Endothelial cell of umbilical vein (primary cell): ENCODE results near the gene STH. TPM values are rescaled to one million over a fixed set of nuclear protein-coding genes. Genes with fewer than 3 reads are reported as not detected.

Experiments
- BruUV-seq: library from RNA; stranded (reverse); fragments of 400-500 nt; replicated peaks from 2 replicates; lab custom pipeline; 2021; lab: Mats Ljungman, UMichigan
- CTCF ChIA-PET: fragments of 300-600, 350-600 bp; sonication (Branson Sonifier 250); formaldehyde crosslinking; loops from one replicate; lab custom pipeline; 2021; ENCODE audit warnings: antibody characterized with exemption, inconsistent platforms; lab: Charles Lee
- POLR2A ChIA-PET: fragments of 300-600, 350-600 bp; sonication (Branson Sonifier 250); formaldehyde crosslinking; loops from one replicate; lab custom pipeline; 2021; ENCODE audit warnings: antibody characterized with exemption, inconsistent platforms; lab: Charles Lee
- DNase-seq: peaks from one replicate; pipeline ENCODE4 v3.0.0-alpha.2; 2011; ENCODE audit warnings: low read depth, low spot score
- FAIRE-seq: peaks from 2 replicates; lab custom pipeline; 2011; peaks lifted over from hg19 to GRCh38; lab: Jason Lieb, UNC
- H2AFZ ChIP-seq: 2 replicates; pipeline ENCODE4 v1.6.0; 2012; ENCODE audit warnings: low read depth, low read length, control low read depth, inconsistent platforms
- H3K27ac ChIP-seq: 2 replicates; pipeline ENCODE4 v1.5.1; 2011; ENCODE audit warnings: low read depth, mild to moderate bottlenecking, control low read depth, low read length, moderate library complexity; ENCODE audit not compliant: insufficient read depth
- H3K27me3 ChIP-seq, 2 experiments: 2 replicates each; pipeline versions ENCODE4 v1.6.0 to v1.6.1; 2011; ENCODE audit warnings: low read length in 2 of 2, mixed read lengths in 1 of 2; ENCODE audit not compliant: control insufficient read depth in 2 of 2, insufficient read depth in 2 of 2
- H3K36me3 ChIP-seq, 2 experiments: 2 replicates in 1 of 2; 3 replicates in 1 of 2; pipeline ENCODE4 v1.5.1; 2011; ENCODE audit warnings: low read length in 2 of 2, mild to moderate bottlenecking in 1 of 2, moderate library complexity in 1 of 2; ENCODE audit not compliant: control insufficient read depth in 2 of 2, insufficient read depth in 2 of 2; ENCODE audit errors: extremely low read depth in 1 of 2
- H3K4me1 ChIP-seq: 3 replicates; pipeline ENCODE4 v1.5.1; 2011; ENCODE audit warnings: mild to moderate bottlenecking, low read length; ENCODE audit not compliant: control insufficient read depth, insufficient read depth; ENCODE audit errors: extremely low read depth
- H3K4me2 ChIP-seq: 2 replicates; pipeline ENCODE4 v1.6.1; 2011; ENCODE audit warnings: low read length, control low read depth, mixed read lengths; ENCODE audit not compliant: insufficient read depth
- H3K4me3 ChIP-seq, 3 experiments: fragments of 200-600 bp in 1 of 3; sonication (generic), shearing (Covaris generic) in 1 of 3; replicated peaks in 1 of 3; 2 replicates each; pipeline ENCODE4 v1.5.1; 2011 to 2016; ENCODE audit warnings: control low read depth in 3 of 3, low read length in 3 of 3, mild to moderate bottlenecking in 2 of 3, inconsistent platforms in 1 of 3, low read depth in 1 of 3, moderate library complexity in 1 of 3; ENCODE audit not compliant: insufficient read depth in 1 of 3
- H3K79me2 ChIP-seq: 2 replicates; pipeline ENCODE4 v1.6.0; 2012; ENCODE audit warnings: low read length, inconsistent platforms; ENCODE audit not compliant: control insufficient read depth, insufficient read depth
- H3K9ac ChIP-seq: replicated peaks from 2 replicates; pipeline ENCODE3; 2011; ENCODE audit warnings: low read length, control low read depth; ENCODE audit not compliant: insufficient read depth; ENCODE audit errors: extremely low read depth
- H3K9me1 ChIP-seq: replicated peaks from 3 replicates; pipeline ENCODE4 v1.6.0; 2011; ENCODE audit warnings: mild to moderate bottlenecking, low read length; ENCODE audit not compliant: control insufficient read depth, insufficient read depth; ENCODE audit errors: extremely low read depth
- H3K9me3 ChIP-seq: replicated peaks from 2 replicates; pipeline ENCODE4 v1.5.1; 2012; ENCODE audit warnings: low read length, inconsistent platforms; ENCODE audit not compliant: control insufficient read depth, insufficient read depth
- H4K20me1 ChIP-seq: replicated peaks from 2 replicates; pipeline ENCODE3; 2011; ENCODE audit warnings: mild to moderate bottlenecking, low read length; ENCODE audit not compliant: control insufficient read depth, insufficient read depth; ENCODE audit errors: extremely low read depth
- EZH2 ChIP-seq: IDR thresholded peaks from 2 replicates; pipeline ENCODE4 v1.6.1; 2012; ENCODE audit warnings: borderline replicate concordance, low read depth, mild to moderate bottlenecking, moderate library complexity, low read length, inconsistent platforms; ENCODE audit not compliant: severe bottlenecking
- FOS ChIP-seq: IDR thresholded peaks from 2 replicates; pipeline ENCODE4 v1.6.1; 2011; ENCODE audit warnings: mild to moderate bottlenecking, low read length, moderate library complexity, borderline replicate concordance; ENCODE audit not compliant: insufficient read depth
- JUN ChIP-seq: IDR thresholded peaks from 2 replicates; pipeline ENCODE4 v1.6.1; 2011; ENCODE audit warnings: borderline replicate concordance, low read depth; ENCODE audit not compliant: insufficient read length, insufficient read depth
- MYC ChIP-seq: IDR thresholded peaks from one replicate; pipeline ENCODE4 v1.6.1; 2011; ENCODE audit warnings: mild to moderate bottlenecking, low read depth, low read length
- POLR2A ChIP-seq: IDR thresholded peaks from 2 replicates; pipeline ENCODE4 v1.6.1; 2012; ENCODE audit warnings: low read depth, mild to moderate bottlenecking, control low read depth, low read length
- dilution Hi-C: fragments of 300-500 bp; cut with MboI; formaldehyde crosslinking; loops from one replicate; pipeline ENCODE4 v1.15.0; 2019; ENCODE audit warnings: low sequenced_read_pairs; ENCODE audit not compliant: extremely low pct_ligation_motif_present
- intact Hi-C: fragments of 100-400 bp; cut with micrococcal nuclease; formaldehyde crosslinking; loops from one replicate; pipeline ENCODE4 v1.10.0; 2022
- polyA plus RNA-seq, 4 experiments: library from polyadenylated mRNA; depleted of rRNA in 3 of 4; stranded (reverse) in 3 of 4; unstranded in 1 of 4; fragments of >200 nt; gene quantifications; 2 replicates each; pipeline versions ENCODE4 v1.2.1 to v1.2.3, GENCODE V29; 2011 to 2012; ENCODE audit warnings: missing spikeins in 1 of 4
- total RNA-seq: library from RNA; stranded (reverse); gene quantifications from 2 replicates; pipeline ENCODE4 v1.2.3, GENCODE V29; 2021
- TF ChIP-seq, protein P1 (sequence below): IDR thresholded peaks from 2 replicates; pipeline ENCODE4 v1.6.1; 2011; ENCODE audit not compliant: insufficient read depth, insufficient read length
- TF ChIP-seq, protein P2 (sequence below), 2 donors: IDR thresholded peaks; 1 replicate in 1 of 2; 2 replicates in 1 of 2; pipeline ENCODE4 v1.5.1; 2011; ENCODE audit warnings: low read length in 2 of 2, mild to moderate bottlenecking in 2 of 2, moderate library complexity in 2 of 2, control low read depth in 1 of 2, inconsistent platforms in 1 of 2, low read depth in 1 of 2; ENCODE audit not compliant: insufficient read depth in 1 of 2; ENCODE audit errors: extremely low read depth in 1 of 2

STH gene
- total and polyA plus RNA-seq, 2 donors (not counting 3 experiments of a cell fraction or from before 2014, with no cell fraction given): not detected

DNA sequence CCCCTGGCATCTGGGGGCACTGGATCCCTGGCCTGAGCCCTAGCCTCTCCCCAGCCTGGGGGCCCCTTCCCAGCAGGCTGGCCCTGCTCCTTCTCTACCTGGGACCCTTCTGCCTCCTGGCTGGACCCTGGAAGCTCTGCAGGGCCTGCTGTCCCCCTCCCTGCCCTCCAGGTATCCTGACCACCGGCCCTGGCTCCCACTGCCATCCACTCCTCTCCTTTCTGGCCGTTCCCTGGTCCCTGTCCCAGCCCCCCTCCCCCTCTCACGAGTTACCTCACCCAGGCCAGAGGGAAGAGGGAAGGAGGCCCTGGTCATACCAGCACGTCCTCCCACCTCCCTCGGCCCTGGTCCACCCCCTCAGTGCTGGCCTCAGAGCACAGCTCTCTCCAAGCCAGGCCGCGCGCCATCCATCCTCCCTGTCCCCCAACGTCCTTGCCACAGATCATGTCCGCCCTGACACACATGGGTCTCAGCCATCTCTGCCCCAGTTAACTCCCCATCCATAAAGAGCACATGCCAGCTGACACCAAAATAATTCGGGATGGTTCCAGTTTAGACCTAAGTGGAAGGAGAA lies 13.5 kb downstream of the STH start:
- dilution Hi-C loops: no loop called here
- H3K9ac ChIP-seq: no peak overlapping the region
- no peak for FAIRE-seq
- no TSS peak for BruUV-seq
- no peaks in the 10 kb centered on the region for H3K79me2 ChIP-seq
- intact Hi-C loops: no loop called here
- no peak for DNase-seq
- H3K4me2 ChIP-seq: no peak overlapping the region
- no peaks in the 10 kb centered on the region for H3K9me3 ChIP-seq
- H3K27me3 ChIP-seq: peaks cover 0 to 2% of the 10 kb centered on the region in 2 experiments
- H3K36me3 ChIP-seq: no peaks in the 10 kb centered on the region
- no peak overlapping the region for H3K4me3 ChIP-seq
- CTCF ChIA-PET: interaction anchor here (0.5 to 1.5 kb wide), 2 partner anchors 200 to 425 kb away, joined by 3 to 4 read pairs; no protein-coding TSS in a partner anchor
- H3K4me1 ChIP-seq: no peaks in the 10 kb centered on the region
- no peaks in the 10 kb centered on the region for H3K9me1 ChIP-seq
- no peaks in the 10 kb centered on the region for H4K20me1 ChIP-seq
- no peak overlapping the region for H2AFZ ChIP-seq
- POLR2A ChIA-PET: no interaction called here
- no peak overlapping the region for H3K27ac ChIP-seq
- TF ChIP-seq JUN (no peak), EZH2 (no peak), POLR2A (no peak), FOS (no peak), MYC (no peak)
- TF ChIP-seq, protein P1, sequence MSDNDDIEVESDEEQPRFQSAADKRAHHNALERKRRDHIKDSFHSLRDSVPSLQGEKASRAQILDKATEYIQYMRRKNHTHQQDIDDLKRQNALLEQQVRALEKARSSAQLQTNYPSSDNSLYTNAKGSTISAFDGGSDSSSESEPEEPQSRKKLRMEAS: no peak
- TF ChIP-seq, protein P2, sequence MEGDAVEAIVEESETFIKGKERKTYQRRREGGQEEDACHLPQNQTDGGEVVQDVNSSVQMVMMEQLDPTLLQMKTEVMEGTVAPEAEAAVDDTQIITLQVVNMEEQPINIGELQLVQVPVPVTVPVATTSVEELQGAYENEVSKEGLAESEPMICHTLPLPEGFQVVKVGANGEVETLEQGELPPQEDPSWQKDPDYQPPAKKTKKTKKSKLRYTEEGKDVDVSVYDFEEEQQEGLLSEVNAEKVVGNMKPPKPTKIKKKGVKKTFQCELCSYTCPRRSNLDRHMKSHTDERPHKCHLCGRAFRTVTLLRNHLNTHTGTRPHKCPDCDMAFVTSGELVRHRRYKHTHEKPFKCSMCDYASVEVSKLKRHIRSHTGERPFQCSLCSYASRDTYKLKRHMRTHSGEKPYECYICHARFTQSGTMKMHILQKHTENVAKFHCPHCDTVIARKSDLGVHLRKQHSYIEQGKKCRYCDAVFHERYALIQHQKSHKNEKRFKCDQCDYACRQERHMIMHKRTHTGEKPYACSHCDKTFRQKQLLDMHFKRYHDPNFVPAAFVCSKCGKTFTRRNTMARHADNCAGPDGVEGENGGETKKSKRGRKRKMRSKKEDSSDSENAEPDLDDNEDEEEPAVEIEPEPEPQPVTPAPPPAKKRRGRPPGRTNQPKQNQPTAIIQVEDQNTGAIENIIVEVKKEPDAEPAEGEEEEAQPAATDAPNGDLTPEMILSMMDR (IDR thresholded peaks at IDR 0.05; ENCODE audit: extremely low read depth in 1 of 2, insufficient read depth in 1 of 2, low read depth in 1 of 2, low read length in 2 of 2): no peak
